Activated CD4-positive, alpha-beta T cell treated with anti-CD3 and anti-CD28 coated beads, Interleukin-2, Interleukin-4, amounts not matched to agents 100 ng/mL and 50 ng/mL, durations not matched to agents 16 hours and 8 hours (primary cell): Measurements from ENCODE around the gene VWA7.

Experiments used
- DNase-seq: peaks from one replicate; pipeline ENCODE4 v3.0.0-alpha.2; 2020; ENCODE audit warnings: low spot score

Gene VWA7

DNA sequence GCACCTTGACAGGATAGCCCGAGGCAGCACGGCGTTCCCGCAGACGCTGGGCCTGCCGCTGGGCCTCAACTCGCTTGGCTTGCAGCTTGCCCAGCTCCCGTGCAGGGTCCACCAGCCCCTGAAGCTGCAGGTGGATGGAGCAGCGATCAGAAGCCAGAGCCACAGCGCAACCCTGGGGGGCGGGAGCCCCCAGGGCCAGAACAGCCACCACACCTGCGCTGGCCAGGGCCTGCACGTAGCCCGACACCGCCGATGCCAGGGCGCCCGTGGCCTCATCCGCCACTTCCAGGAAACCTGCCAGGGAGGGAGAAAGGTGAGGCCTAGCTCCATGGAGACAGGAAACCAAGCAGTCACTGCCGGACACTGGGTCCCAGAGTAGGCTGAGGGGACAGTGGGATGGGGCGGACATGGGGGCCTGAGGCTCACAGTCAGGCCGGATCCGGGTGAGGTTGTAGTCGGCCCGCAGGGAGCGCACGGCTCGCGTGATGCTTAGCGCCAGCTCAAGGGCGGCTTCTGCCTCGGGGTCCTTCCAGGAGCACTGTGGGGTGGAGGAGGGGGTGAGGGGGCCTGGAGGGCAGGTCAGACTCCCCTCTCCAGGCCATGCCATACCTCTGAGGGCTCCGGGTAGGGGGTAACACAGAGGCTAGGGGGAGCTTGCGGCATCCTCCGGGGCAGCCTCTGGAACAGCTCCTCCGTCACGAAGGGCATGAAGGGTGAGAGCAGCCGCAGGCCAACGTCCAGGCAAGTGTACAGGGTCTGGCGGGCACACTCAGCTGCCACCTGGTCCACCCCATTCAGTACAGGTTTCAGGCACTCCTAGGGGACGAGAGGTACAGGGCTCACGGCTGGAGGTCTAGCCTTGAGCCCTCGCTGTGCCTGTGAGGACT, 2.1 kb upstream of the VWA7 start:
- no peak for DNase-seq

DNA sequence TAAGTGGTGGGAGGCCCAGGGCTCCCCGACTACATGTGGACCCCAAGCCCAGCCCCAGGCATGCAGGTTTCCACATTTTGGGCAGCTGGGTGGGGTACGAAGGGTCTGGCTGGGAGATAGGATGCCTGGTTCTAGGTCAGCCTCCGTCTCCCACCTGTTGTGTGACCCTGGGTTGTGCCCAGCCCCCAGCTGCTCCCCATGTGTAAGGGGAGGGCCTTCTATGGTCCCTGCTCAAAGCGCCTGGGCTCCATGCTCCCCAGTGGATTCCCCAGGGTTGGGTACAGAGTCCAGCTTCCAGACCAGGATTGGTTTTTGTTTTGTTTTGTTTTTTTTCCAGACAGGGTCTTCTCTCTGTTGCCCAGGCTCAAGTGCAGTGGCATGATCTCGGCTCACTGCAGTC, 1.1 kb upstream of the VWA7 start:
- no peak for DNase-seq

DNA sequence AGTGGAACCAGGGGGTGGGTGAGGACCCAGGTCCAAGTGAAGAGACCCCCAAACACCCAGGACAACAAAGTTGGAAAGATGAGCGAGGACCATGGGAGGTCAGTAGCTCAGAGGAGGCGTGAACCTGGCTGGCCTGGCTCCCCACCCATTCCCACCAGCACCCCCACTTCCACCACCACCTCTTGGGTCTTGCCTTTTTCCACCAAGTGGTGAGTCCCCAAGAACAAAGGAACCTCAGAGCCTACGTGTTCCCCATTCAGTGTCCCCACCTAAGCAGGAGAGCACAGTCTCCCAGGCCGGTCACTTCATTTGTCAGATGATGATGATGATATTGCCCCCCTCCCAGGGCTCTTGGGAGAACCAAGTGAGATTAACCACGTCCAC, 531 bp upstream of the VWA7 start:
- DNase-seq, result no peak

DNA sequence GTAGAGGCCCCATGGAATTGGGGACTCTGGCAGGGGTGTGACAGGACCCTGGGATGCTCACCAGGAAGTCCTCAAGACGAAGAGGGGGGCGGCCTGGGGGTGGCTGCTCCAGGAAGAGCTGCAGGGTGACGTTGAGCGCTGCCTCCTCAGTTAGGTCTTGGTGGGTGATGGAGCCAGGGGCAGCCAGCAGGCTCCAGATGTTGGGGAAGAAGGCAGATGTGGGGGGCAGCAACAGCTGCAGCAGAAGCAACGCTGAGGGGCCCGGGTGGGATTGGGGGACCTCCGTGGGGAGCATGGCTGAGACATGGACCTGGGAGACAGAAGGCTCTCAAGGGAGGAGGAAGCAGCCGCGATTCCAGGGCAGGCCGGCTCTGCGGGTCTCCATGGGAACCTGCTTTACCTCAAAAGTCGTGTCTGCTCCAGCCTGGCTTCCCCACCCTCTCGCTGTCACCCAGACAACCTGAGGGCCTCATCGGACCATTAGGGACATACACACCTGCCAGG, 591 bp downstream of the VWA7 start:
- DNase-seq, result peak; percentile 11

DNA sequence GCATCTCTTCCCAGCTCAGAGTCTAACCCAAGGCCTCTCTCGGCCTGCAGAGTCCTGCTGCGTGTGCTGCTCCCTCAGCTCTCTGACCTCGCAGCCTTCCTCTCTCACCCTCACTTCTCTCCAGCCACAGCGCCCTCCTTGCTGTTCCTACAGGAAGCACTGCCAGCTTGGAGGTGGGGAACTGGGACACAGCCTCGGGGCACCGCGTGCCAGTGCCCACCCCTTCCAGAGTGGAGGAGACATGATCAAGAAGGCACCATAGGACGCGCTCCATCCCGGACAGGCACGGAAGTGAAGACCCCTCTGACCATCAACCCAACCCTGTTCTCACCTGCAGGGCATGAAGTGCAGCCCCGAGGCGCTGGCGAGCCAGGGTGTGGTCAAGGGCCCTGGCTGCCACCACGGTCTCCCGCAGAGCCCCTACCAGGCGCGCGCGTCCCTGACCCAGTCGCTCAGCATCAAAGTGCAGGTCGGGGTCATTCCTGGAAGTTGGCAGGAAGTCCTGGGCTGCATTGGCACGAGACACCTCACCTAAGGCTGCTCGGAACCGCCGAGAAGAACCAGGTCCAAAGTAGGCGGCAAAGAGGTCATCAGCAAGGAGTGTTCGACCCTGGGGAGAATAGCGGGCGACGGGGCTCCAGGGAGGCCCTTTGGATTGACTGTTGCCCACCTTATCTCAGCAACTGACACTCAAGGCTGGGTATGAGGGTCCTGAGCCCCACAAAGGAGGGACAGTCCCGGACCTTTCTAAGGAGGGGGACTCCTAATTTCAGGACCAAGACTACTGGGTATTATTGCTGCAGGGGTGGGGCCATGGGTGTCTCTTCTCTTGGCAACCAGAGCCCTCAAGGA, 1.3 kb downstream of the VWA7 start:
- DNase-seq, result no peak

DNA sequence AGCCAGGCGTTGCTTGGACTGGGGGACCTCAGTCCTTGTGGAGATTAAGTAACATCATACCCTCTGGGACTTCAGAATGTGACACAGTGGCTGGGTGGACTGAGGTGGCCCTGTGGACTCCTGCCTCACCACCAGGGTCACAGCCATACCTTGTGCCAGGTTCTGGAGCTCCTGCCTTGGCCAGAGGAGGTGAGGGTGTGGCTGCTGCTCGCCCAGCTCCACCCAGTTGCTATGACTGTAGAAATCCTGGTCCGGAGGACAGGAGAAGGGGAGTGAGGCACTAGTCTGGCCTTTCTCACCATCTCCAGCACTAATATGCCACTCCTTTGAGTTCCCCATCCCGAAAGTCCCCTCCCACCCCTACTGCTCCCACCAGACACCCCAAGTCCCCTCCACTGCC, 1.9 kb downstream of the VWA7 start:
- no peak for DNase-seq

DNA sequence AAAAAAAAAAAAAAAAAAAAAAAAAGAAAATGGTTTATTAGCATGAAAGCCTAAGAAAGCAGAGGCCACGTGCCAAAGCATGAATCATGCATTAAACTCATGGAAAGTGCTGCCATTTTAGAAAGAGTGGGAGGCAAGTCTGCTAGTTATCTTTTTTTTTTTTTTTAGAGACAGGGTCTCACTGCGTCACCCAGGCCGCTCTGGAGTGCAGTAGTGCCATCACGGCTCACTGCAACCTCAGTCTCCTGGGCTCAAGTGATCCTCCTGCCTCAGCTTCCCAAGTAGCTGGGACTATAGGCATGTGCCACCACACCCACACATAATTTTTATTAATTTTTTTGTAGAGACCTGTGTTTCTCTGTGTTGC, 5.2 kb downstream of the VWA7 start:
- DNase-seq, result no peak

DNA sequence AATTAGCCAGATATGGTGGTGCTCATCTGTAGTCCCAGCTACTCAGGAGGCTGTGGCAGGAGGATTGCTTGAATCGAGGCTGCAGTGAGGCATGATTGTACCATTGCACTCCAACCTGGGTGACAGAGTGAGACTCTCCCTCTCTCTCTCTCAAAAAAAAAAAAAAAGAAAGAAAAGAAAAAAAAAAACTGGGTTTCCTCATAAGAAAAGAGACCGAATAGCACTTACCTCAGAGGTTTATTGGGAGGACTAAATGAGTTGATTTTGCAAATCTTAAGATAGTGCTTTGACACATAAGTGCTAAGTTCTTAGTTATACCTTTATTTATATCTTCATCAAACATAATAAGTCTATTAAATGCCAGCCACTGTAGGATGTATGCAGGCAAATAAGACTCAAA, 6.3 kb downstream of the VWA7 start:
- no peak for DNase-seq

DNA sequence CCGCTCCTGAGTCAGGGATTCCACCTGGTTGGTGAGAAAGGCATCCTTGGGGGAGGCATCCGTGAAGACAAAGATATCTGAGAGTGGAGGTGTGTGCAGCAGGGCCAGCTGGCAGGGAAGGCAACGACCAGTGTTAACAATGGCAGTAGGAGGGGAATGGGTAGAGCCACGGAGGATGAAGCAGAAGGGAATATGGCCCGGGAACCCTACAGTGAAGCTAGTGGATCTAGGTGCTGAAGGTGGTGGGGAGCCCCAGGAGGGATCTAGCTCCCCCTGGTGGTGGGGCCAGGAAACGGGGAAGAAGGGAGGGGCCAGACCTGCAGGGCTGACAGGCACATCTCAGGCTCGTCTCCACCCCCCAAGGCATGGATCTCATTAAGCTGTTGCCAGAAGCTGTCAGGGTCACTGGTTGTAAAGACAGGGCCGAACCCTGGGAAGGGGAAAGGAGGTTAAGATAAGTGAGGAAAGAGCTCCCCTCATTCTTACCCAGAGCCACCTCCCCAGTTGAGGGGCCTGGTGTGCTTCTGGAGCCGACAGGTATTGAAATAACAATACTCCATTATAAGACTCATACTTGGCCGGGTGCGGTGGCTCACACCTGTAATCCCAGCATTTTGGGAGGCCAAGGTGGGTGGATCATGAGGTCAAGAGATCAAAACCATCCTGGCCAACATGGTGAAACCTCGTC, 7.3 kb downstream of the VWA7 start:
- peak; percentile 89 for DNase-seq

DNA sequence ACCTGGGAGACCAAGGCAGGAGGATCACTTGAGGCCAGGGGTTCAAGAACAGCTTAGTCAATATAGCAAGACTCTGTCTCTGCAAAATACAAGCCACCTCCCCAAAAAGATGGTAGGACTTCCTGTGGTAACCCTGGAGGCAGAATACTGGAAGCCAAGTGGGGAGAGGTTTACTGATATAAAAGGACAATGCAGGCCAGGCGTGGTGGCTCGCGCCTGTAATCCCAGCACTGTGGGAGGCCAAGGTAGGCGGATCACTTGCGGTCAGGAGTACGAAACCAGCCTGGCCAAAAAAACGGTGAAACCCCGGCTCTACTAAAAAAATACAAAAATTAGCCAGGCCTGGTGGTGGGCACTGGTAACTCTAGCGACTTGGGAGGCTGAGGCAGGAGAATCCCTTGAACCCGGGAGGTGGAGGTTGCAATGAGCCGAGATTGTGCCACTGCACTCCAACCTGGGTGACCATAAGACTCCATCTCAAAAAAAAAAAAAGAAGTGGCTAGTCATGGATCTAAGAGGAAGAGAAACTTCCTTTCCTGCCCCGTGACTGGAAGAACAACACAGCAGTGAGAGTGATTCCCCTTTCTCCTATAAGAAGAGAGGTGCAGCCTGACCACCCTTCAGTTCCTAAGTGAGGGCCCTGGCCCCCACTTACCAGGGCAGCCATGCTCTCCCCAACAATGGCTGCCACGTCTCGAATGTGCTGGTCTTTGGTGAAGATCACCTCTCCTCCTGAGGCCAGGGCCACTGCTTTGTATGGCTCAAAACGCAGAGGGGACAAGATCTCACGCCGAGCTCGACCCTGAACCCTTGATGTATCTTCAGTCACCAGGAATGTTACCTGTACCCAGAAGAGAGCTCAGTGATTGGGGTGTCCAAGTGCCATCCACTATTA, 8.5 kb downstream of the VWA7 start:
- no peak for DNase-seq

DNA sequence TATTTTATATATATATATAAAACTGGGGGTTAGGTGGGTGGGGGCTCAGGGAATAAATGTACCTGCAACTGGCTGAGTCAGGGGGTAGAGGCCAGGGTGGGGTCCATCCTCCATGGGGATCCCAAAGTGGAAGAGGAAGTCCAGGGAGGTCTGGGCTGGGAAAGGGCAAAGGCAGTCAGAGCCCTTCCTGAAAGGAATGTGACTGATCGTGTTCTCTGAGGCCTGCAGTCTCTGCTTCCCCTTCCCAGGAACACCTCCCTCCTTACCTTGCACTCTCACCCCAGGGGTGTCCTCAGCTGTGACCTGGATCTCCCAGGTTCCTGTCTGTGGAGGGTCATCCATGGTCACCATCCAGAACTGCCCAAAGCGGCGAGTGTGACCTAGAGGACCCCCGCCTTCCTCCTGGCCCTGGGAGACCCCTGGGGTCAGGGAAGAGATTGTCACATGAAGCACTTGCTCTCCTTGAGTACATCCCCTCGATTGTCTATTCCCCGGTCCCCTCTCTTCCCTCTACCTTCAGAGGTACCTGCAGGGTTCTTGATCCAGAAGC, 10.0 kb downstream of the VWA7 start:
- DNase-seq, result no peak

DNA sequence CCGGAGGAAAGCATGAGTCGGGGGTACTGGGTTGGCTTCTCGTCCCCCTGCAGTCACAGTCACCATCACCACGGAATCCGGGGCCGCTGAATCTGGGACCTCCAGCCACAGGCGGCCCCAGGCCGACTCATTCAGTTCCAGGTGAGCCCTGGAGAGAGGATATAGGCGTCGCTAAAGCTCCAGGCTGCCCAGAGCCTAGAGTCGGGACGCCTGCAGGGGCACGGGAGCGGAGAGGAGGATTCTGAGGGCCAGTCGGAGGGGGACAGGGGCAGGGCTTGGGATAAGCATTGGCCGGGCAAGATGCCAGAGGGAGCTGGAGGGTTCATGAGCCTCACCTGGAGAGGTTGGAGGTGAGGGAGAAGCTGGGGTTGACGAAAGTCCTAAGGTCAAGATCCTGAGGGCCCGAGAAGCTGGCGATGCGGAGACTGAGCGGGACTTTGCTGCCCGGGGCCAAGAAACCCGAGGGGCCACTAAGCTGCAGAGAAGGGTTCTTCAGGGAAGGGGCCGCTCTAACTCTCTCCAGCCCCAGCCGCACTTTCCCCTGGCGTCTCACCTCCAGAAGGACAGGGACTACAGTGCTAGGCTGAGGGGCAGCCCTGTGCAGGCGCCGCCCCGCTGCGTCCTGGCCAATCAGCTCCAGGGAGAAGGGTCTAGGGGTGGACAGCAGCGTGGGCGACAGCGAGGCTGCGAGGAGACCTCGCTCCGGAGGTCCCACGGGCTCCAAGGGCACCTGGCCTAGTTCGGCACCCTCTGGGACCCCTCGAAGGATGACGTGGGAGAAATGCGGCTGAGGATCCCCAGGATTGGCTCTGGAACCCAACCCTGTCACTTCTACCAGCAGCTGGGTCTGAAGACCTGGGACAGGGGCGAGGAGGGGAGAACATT, 11.0 kb downstream of the VWA7 start:
- no peak for DNase-seq

DNA sequence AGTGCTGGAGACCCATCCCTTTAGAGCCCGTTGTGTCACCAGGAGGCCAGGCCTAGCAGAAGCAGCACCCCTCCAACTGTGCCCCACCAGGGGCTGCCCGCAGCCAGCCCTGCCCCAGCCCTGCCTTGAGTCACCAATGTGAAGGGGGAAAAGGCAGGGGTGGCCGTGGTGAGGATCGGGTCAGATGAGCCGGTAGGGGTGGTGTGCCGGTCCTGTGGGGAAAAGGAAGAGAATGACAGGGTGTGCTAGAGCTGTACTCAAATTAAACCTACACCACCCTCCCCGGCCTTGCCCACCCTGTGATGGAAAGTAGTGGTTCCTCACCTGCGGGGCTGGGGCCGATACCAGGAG, 11.6 kb downstream of the VWA7 start:
- no peak for DNase-seq

DNA sequence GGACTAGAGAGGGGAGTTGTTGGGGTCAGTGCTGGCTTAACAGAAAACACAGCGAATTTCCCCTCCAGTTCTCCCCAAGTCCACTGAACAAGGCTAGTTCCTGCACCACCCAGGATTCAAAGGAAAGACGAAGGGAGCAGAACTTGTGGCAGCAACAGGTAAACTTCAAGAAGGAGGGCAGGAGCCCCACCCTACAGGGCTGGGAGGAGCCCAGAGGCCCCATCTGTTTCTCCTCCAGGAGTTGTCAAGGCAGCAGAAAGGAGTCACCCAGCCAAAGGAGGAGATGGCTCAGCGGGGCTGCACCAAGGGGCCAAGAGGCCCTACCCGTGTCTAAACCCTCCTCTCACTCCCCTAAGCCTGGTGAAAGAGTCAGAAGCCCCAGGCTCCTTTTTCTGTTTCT, 12.9 kb downstream of the VWA7 start:
- DNase-seq, result no peak

DNA sequence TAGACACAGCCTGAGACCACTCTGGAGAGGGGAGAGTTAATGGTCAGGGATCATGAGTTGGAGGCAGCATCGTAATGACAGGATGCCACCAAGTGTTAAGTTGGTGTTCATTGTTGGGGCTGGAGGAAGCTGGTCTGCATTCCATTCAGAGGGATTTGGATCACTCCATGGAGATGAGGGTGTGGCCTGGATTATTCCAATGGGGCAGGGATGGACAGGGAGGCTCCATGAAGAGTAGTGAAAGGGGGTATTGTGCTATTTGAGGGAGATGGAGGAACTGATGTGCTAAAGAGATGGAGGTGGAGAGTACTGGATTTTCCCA, 13.5 kb downstream of the VWA7 start:
- no peak for DNase-seq

DNA sequence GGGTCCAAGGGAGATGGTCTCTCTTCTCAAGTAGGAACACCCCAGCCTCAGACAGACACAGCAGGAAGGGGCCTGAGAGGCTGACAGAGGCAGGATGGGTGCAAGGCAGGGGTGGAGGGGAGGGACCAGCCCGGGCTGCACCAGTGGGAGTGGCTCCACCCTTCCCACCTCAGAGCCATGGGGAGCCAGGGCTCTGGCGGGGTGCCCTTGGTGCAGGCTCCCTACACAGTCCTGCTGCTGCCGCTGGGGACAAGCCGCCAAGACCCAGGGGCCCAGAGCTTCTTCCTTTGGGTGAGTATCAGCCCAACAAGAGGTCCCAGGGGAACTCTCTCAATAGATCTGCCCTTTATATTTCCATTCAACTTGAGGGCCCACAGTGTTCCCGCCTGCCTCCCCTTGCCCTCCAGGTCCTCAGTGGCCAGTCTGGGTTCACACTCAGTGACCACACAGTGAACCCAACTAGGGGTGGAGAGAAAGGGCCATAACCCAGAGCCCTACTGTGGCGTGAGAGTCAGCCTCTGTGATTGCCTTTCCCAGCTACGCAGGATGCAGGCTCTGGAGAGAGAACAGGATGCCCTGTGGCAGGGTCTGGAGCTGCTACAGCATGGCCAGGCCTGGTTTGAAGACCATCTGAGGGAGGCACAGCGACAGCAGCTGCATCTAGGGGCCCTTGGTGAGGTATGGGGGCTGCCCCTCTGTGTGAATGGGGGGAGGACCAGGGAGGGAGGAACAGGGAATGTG, 14.1 kb downstream of the VWA7 start:
- DNase-seq, result no peak

DNA sequence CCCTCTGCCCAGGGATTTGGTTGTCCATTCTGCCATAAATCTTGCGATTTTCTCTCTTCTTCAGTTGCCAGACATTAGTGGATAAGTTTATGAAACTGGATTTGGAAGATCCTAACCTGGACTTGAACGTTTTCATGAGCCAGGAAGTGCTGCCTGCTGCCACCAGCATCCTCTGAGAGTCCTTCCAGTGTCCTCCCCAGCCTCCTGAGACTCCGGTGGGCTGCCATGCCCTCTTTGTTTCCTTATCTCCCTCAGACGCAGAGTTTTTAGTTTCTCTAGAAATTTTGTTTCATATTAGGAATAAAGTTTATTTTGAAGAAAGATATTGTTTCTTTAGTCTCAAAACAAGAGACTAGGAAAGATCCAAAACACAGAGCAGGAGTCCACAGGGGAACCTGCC, 14.8 kb downstream of the VWA7 start, which contains the start of gene SAPCD1:
Gene SAPCD1 (plus strand): TSS at position 301 of the 400 bp plus-strand sequence. CDS start 399 bp downstream, outside the sequence.
- no peak for DNase-seq

DNA sequence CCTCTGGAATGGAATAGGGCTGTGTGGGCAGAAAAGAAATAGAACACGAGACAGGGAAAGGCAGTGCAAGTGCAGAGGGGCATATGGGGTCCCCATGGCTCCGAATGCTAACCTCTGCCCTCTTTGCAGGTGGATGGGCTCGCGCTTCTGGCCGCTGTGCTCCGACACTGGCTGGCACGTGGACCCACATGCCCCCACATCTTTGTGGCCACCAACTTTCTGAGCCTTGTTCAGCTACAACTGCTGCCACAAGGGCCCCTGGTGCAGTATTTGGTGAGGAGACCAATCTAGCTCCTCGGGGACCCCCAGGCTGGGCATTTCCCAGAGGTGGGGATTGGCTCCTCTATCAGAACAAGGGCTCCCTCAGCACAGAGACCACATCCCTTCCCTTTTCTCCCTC, 15.8 kb downstream of the VWA7 start:
- no peak for DNase-seq

DNA sequence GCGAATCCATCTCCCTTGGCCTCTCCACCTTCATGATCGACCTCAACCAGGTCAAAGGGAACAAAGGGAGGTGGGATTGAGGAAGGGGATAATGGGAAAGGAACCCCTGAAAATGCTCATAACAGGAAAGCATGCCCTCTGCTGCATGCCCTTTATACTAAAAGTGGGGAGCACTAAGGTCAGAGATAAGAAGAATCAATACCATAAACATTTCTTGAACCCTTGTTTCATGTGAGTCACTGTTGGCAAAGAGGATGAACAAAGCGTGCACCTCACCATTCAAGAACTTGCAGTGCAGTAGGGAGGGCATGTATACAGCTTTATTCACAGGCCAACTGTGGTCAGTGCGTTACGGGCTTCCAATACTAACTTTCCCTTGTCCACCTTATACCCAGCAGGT, 16.3 kb downstream of the VWA7 start:
- no peak for DNase-seq

DNA sequence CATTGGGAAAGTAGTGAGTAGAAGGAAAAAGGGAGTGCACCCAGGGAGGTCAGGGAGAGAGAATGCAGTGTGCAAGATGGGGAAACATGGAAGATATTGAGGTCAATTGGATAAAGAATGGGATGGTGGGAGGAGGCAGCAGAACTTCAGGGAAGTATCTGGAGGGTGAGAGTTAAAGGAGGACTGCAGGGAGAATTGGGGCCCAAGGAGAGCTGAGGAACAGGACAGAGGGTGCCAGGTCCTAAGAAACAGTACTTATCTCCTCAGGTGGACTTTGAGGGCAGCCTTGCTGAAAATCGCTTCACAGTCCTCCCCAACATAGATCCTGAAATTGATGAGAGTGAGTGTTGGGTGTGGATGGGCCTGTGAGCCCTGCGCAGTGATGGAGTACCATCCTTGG, 18.8 kb downstream of the VWA7 start:
- no peak for DNase-seq
